ENCODE data around the gene MRTFA.

The MRTFA gene

GRCh38 chr22:40522141-40522540 lies 114.4 kb downstream of the MRTFA start:
- TF ChIP-seq TAF1 (IDR thresholded peaks at IDR 0.05; ENCODE audit: borderline replicate concordance, low read depth, low read length) (no peak), POLR2A (IDR thresholded peaks at IDR 0.05; ENCODE audit: low read depth, low read length) (no peak), POLR2AphosphoS5 (IDR thresholded peaks at IDR 0.05; ENCODE audit: low read depth, low read length) (no peak)
- DNase-seq (ENCODE audit: insufficient read length): no peak
- no peak for FAIRE-seq

- DNase-seq (ENCODE audit: insufficient read length): no peak
- no peak for TF ChIP-seq POLR2A (IDR thresholded peaks at IDR 0.05; ENCODE audit: low read depth, low read length)
- FAIRE-seq: no peak
Measured at GRCh38 chr22:40521046-40521445, 115.5 kb downstream of the MRTFA start.

- no peak for FAIRE-seq
- TF ChIP-seq POLR2AphosphoS5 (IDR thresholded peaks at IDR 0.05; ENCODE audit: low read depth, low read length): no peak
- TF ChIP-seq TAF1 (IDR thresholded peaks at IDR 0.05; ENCODE audit: borderline replicate concordance, low read depth, low read length): no peak
- TF ChIP-seq POLR2A (IDR thresholded peaks at IDR 0.05; ENCODE audit: low read depth, low read length): no peak
- DNase-seq (ENCODE audit: insufficient read length): no peak
Measured at GRCh38 chr22:40520562-40520961, 116.0 kb downstream of the MRTFA start.

GRCh38 chr22:40519948-40520331 lies 116.6 kb downstream of the MRTFA start:
- DNase-seq (ENCODE audit: insufficient read length) (no peak), FAIRE-seq (no peak)
- TF ChIP-seq POLR2AphosphoS5 (IDR thresholded peaks at IDR 0.05; ENCODE audit: low read depth, low read length): no peak
- no peak for TF ChIP-seq POLR2A (IDR thresholded peaks at IDR 0.05; ENCODE audit: low read depth, low read length)
- no peak for TF ChIP-seq TAF1 (IDR thresholded peaks at IDR 0.05; ENCODE audit: borderline replicate concordance, low read depth, low read length)

GRCh38 chr22:40519284-40519947 lies 117.1 kb downstream of the MRTFA start:
- DNase-seq (ENCODE audit: insufficient read length) (no peak), FAIRE-seq (no peak)
- TF ChIP-seq TAF1 (IDR thresholded peaks at IDR 0.05; ENCODE audit: borderline replicate concordance, low read depth, low read length) (no peak), POLR2A (IDR thresholded peaks at IDR 0.05; ENCODE audit: low read depth, low read length) (no peak), POLR2AphosphoS5 (IDR thresholded peaks at IDR 0.05; ENCODE audit: low read depth, low read length) (no peak)

GRCh38 chr22:40518840-40519239 lies 117.7 kb downstream of the MRTFA start:
- DNase-seq (ENCODE audit: insufficient read length) (no peak), FAIRE-seq (no peak)
- TF ChIP-seq TAF1 (IDR thresholded peaks at IDR 0.05; ENCODE audit: borderline replicate concordance, low read depth, low read length) (no peak), POLR2A (IDR thresholded peaks at IDR 0.05; ENCODE audit: low read depth, low read length) (no peak), POLR2AphosphoS5 (IDR thresholded peaks at IDR 0.05; ENCODE audit: low read depth, low read length) (no peak)

GRCh38 chr22:40517631-40518030 lies 118.9 kb downstream of the MRTFA start:
- FAIRE-seq (no peak), DNase-seq (ENCODE audit: insufficient read length) (no peak)
- TF ChIP-seq TAF1 (IDR thresholded peaks at IDR 0.05; ENCODE audit: borderline replicate concordance, low read depth, low read length): no peak
- TF ChIP-seq POLR2AphosphoS5 (IDR thresholded peaks at IDR 0.05; ENCODE audit: low read depth, low read length): no peak
- TF ChIP-seq POLR2A (IDR thresholded peaks at IDR 0.05; ENCODE audit: low read depth, low read length): no peak

- DNase-seq (ENCODE audit: insufficient read length): no peak
- FAIRE-seq: no peak
- TF ChIP-seq TAF1 (IDR thresholded peaks at IDR 0.05; ENCODE audit: borderline replicate concordance, low read depth, low read length): no peak
- no peak for TF ChIP-seq POLR2AphosphoS5 (IDR thresholded peaks at IDR 0.05; ENCODE audit: low read depth, low read length)
- TF ChIP-seq POLR2A (IDR thresholded peaks at IDR 0.05; ENCODE audit: low read depth, low read length): no peak
Measured at GRCh38 chr22:40516416-40516815, 120.1 kb downstream of the MRTFA start.

GRCh38 chr22:40512426-40513136 lies 123.9 kb downstream of the MRTFA start:
- TF ChIP-seq POLR2A (IDR thresholded peaks at IDR 0.05; ENCODE audit: low read depth, low read length) (no peak), POLR2AphosphoS5 (IDR thresholded peaks at IDR 0.05; ENCODE audit: low read depth, low read length) (no peak), TAF1 (IDR thresholded peaks at IDR 0.05; ENCODE audit: borderline replicate concordance, low read depth, low read length) (no peak)
- FAIRE-seq: no peak
- DNase-seq (ENCODE audit: insufficient read length): no peak

- TF ChIP-seq TAF1 (IDR thresholded peaks at IDR 0.05; ENCODE audit: borderline replicate concordance, low read depth, low read length) (no peak), POLR2A (IDR thresholded peaks at IDR 0.05; ENCODE audit: low read depth, low read length) (no peak), POLR2AphosphoS5 (IDR thresholded peaks at IDR 0.05; ENCODE audit: low read depth, low read length) (no peak)
- FAIRE-seq: no peak
- no peak for DNase-seq (ENCODE audit: insufficient read length)
Measured at GRCh38 chr22:40511604-40512003, 124.9 kb downstream of the MRTFA start.

GRCh38 chr22:40510631-40511364 lies 125.7 kb downstream of the MRTFA start:
- no peak for DNase-seq (ENCODE audit: insufficient read length)
- FAIRE-seq: no peak
- no peak for TF ChIP-seq POLR2AphosphoS5 (IDR thresholded peaks at IDR 0.05; ENCODE audit: low read depth, low read length)
- no peak for TF ChIP-seq POLR2A (IDR thresholded peaks at IDR 0.05; ENCODE audit: low read depth, low read length)
- TF ChIP-seq TAF1 (IDR thresholded peaks at IDR 0.05; ENCODE audit: borderline replicate concordance, low read depth, low read length): no peak
